Mesothelial cell of epicardium (in vitro differentiated cells): ENCODE results near the gene CGAS. TPM values are rescaled to one million over a fixed set of nuclear protein-coding genes. Genes with fewer than 3 reads are reported as not detected.
A peak's percentile ranks its signal among the peaks of the same experiment; 100 is the strongest.
"Not testable (repeated sequence)": the region's sequence is repeated elsewhere in the genome, so short reads cannot be mapped to it uniquely, and the experiment has no call there.

Experiments used
- DNase-seq, 2 experiments: peaks; one replicate each; pipeline ENCODE4 v3.0.0; 2021; ENCODE audit warnings: low spot score in 2 of 2; ENCODE audit not compliant: unreplicated experiment in 2 of 2
- H3K27ac Mint-ChIP-seq: 2 replicates; pipeline ENCODE4 v1.8.0; 2021; ENCODE audit warnings: mixed read lengths
- H3K27me3 Mint-ChIP-seq: 2 replicates; pipeline ENCODE4 v1.8.0; 2021; ENCODE audit warnings: low read depth, mixed read lengths
- H3K36me3 Mint-ChIP-seq: 2 replicates; pipeline ENCODE4 v1.8.0; 2021; ENCODE audit warnings: mixed read lengths
- H3K4me1 Mint-ChIP-seq: 2 replicates; pipeline ENCODE4 v1.8.0; 2021; ENCODE audit warnings: mixed read lengths
- H3K4me3 Mint-ChIP-seq: 2 replicates; pipeline ENCODE4 v1.8.0; 2021; ENCODE audit warnings: mild to moderate bottlenecking, moderate library complexity, mixed read lengths
- H3K9me3 Mint-ChIP-seq: 2 replicates; pipeline ENCODE4 v1.8.0; 2021; ENCODE audit warnings: mixed read lengths
- CTCF ChIP-seq: fragments of 200-600 bp; sonication (generic); IDR thresholded peaks from one replicate; pipeline ENCODE4 v1.5.0; 2021; ENCODE audit warnings: antibody characterized with exemption; ENCODE audit not compliant: unreplicated experiment
- total RNA-seq: library from RNA; stranded (reverse); gene quantifications from 3 replicates; pipeline ENCODE4 v1.2.1, GENCODE V29; 2021

The CGAS gene
- total RNA-seq, 1 donor from 2014 or later: 0.65 TPM

DNA sequence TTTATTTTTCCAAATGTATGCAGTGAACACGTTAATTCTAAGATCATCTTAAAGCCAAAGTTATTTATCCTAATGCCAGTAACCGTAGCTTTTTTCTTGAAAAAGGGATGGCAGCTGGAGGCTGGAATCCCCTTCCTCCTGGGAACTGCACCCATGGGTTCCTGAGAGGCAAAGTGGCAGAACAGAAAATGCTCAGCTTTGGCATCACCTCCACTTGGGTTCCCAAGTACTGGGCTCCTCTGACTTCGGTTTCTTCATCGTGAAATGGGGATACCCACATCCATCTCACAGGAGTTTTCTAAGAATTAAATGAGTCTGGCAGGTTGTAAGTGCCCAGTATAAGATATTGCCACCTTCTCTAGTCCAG lies 63.7 kb downstream of the CGAS start:
- Mint-ChIP-seq H3K4me3 (peak overlapping the region; percentile 73), H3K27ac (no peak overlapping the region), H3K4me1 (peaks cover 2% of the 10 kb centered on the region), H3K27me3 (peaks cover 6% of the 10 kb centered on the region), H3K36me3 (no peaks in the 10 kb centered on the region), H3K9me3 (no peaks in the 10 kb centered on the region)
- DNase-seq: no peak
- no peak for TF ChIP-seq CTCF

- TF ChIP-seq CTCF: no peak
- H3K27ac Mint-ChIP-seq: no peak overlapping the region
- H3K36me3 Mint-ChIP-seq: no peaks in the 10 kb centered on the region
- no peak for DNase-seq
- H3K27me3 Mint-ChIP-seq: no peaks in the 10 kb centered on the region
- H3K9me3 Mint-ChIP-seq: no peaks in the 10 kb centered on the region
- no peak overlapping the region for H3K4me3 Mint-ChIP-seq
- H3K4me1 Mint-ChIP-seq: no peaks in the 10 kb centered on the region
These were observed 69.5 kb downstream of the CGAS start for GRCh38 chr6:73382462-73383113.

GRCh38 chr6:73381531-73381930 lies 70.6 kb downstream of the CGAS start:
- not testable (repeated sequence) for H3K4me3 Mint-ChIP-seq, DNase-seq, H3K9me3 Mint-ChIP-seq, H3K27me3 Mint-ChIP-seq, H3K36me3 Mint-ChIP-seq, H3K27ac Mint-ChIP-seq, H3K4me1 Mint-ChIP-seq

GRCh38 chr6:73377225-73377624 lies 74.9 kb downstream of the CGAS start:
- DNase-seq: no peak
- Mint-ChIP-seq H3K27me3 (no peaks in the 10 kb centered on the region), H3K9me3 (peaks cover 3% of the 10 kb centered on the region), H3K36me3 (no peaks in the 10 kb centered on the region), H3K27ac (no peak overlapping the region), H3K4me1 (no peaks in the 10 kb centered on the region), H3K4me3 (no peak overlapping the region)
- TF ChIP-seq CTCF: no peak

- DNase-seq: no peak
- no peak for TF ChIP-seq CTCF
- peaks cover 3% of the 10 kb centered on the region for H3K9me3 Mint-ChIP-seq
- no peak overlapping the region for H3K27ac Mint-ChIP-seq
- no peaks in the 10 kb centered on the region for H3K36me3 Mint-ChIP-seq
- H3K4me3 Mint-ChIP-seq: no peak overlapping the region
- H3K27me3 Mint-ChIP-seq: no peaks in the 10 kb centered on the region
- H3K4me1 Mint-ChIP-seq: no peaks in the 10 kb centered on the region
These were observed 76.9 kb downstream of the CGAS start for GRCh38 chr6:73375216-73375615.

Other genes with a start within 250 kb of the CGAS start
- 0.56 to 0.95 TPM (median 0.58 TPM) in 3 replicates for gene KHDC1L, start 226.8 kb downstream of the CGAS start, total RNA-seq
- gene KHDC1, start 189.1 kb downstream of the CGAS start, total RNA-seq: 9.5 to 10.2 TPM (median 10.2 TPM) in 3 replicates
- not detected in 3 replicates for gene DPPA5, start 98.0 kb downstream of the CGAS start, total RNA-seq
- 0.27 TPM in 1 of 3 replicates, not detected in the others for gene KHDC3L, start 89.6 kb downstream of the CGAS start, total RNA-seq
- gene OOEP, start 82.4 kb downstream of the CGAS start, total RNA-seq: not detected in 3 replicates
- not detected in 3 replicates for gene DDX43, start 57.5 kb downstream of the CGAS start, total RNA-seq
- 16.8 to 21.6 TPM (median 19.9 TPM) in 3 replicates for gene MTO1, start 9.4 kb upstream of the CGAS start, total RNA-seq
- 11,105 to 11,574 TPM (median 11,439 TPM) in 3 replicates for gene EEF1A1, start 68.7 kb upstream of the CGAS start, total RNA-seq
- gene SLC17A5, start 201.7 kb upstream of the CGAS start, total RNA-seq: 10.1 to 11.8 TPM (median 10.3 TPM) in 3 replicates
- gene CD109, start 243.9 kb upstream of the CGAS start, total RNA-seq: 3.7 to 4.3 TPM (median 3.8 TPM) in 3 replicates